Fibroblast of pulmonary artery (primary cell): ENCODE data around the gene VAV1.
"Not testable (repeated sequence)": the region's sequence is repeated elsewhere in the genome, so short reads cannot be mapped to it uniquely, and the experiment has no call there.

Experiments used
- DNase-seq: peaks from one replicate; pipeline ENCODE4 v3.0.0-alpha.2; 2010; ENCODE audit warnings: low read depth
- H3K4me3 ChIP-seq: replicated peaks from 2 replicates; pipeline ENCODE4 v1.5.1; 2011; ENCODE audit warnings: low read depth, mild to moderate bottlenecking, control low read depth, low read length, moderate library complexity
- TF ChIP-seq, protein P1 (sequence below): IDR thresholded peaks from 2 replicates; pipeline ENCODE4 v1.5.1; 2011; ENCODE audit warnings: mild to moderate bottlenecking, control low read depth, low read length, inconsistent platforms; ENCODE audit errors: missing control alignments

VAV1 gene

DNA sequence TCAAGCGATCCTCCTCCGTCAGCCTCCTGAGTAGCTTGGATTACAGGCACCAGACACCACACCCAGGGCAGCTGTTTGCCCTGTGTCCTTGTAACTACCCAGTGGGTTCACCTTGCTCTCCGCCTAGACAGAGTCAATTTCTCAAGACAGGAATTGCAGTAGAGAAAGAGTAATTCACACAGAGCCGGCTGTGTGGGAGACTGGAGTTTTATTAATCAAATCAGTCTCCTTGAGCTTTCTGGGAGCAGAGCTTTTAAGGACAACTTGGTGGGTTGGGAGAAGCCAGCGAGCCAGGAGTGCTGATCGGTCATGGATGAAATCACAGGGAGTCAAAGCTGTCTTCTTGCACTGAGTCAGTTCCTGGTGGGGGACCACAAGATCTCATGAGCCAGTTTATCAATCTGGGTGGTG is 94.2 kb downstream of the VAV1 start:
- TF ChIP-seq, protein P1, sequence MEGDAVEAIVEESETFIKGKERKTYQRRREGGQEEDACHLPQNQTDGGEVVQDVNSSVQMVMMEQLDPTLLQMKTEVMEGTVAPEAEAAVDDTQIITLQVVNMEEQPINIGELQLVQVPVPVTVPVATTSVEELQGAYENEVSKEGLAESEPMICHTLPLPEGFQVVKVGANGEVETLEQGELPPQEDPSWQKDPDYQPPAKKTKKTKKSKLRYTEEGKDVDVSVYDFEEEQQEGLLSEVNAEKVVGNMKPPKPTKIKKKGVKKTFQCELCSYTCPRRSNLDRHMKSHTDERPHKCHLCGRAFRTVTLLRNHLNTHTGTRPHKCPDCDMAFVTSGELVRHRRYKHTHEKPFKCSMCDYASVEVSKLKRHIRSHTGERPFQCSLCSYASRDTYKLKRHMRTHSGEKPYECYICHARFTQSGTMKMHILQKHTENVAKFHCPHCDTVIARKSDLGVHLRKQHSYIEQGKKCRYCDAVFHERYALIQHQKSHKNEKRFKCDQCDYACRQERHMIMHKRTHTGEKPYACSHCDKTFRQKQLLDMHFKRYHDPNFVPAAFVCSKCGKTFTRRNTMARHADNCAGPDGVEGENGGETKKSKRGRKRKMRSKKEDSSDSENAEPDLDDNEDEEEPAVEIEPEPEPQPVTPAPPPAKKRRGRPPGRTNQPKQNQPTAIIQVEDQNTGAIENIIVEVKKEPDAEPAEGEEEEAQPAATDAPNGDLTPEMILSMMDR, result no peak
- H3K4me3 ChIP-seq, result no peak overlapping the region
- DNase-seq, result no peak

DNA sequence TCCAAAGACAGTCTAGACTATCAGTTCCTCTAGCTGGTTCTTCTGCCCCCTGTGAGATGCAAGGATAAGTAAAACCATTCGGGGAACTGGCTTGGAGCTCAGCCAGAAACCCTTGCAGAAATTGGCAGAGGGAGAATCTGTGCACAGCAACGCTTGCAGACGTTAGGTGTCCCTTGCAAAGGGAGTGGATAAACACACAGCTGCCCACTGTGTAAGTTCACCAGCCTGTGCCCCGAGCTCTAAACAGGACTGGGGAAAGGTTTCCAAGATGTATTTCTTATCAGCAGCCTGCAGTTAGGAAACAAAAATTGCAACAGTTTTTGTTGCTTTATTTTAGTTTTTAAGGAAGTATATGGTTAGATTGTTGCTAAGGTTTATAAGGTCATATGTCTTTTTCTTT is 95.8 kb downstream of the VAV1 start:
- TF ChIP-seq, protein P1, result no peak
- peak; percentile 3 for DNase-seq
- H3K4me3 ChIP-seq, result no peak overlapping the region

DNA sequence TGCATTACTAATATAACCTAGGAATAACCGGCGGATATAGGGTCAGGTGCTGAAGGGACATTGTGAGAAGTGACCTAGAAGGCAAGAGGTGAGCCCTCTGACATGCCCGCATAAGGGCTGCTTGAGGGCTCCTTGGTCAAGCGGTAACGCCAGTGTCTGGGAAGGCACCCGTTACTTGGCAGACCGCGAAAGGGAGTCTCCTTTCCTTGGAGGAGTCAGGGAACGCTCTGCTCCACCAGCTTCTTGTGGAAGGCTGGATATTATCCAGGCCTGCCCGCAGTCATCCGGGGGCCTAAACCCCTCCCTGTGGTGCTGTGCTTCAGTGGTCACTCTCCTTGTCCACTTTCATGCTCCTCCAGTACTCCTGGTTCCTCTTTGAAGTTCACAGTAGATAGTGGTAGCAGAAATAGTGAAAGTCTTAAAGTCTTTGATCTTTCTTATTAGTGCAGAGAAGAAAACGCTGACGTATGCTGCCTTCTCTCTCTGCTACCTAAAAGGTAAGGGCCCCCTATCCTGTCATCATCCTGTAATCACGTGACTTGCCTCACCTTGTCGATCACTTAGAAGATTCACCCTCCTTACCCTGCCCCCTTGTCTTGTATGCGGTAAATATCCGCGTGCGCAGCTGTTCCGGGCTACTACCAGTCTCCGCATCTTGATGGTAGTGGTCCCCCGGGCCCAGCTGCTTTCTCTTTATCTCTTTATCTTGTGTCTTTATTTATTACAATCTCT is 96.8 kb downstream of the VAV1 start:
- DNase-seq, H3K4me3 ChIP-seq: not testable (repeated sequence)

DNA sequence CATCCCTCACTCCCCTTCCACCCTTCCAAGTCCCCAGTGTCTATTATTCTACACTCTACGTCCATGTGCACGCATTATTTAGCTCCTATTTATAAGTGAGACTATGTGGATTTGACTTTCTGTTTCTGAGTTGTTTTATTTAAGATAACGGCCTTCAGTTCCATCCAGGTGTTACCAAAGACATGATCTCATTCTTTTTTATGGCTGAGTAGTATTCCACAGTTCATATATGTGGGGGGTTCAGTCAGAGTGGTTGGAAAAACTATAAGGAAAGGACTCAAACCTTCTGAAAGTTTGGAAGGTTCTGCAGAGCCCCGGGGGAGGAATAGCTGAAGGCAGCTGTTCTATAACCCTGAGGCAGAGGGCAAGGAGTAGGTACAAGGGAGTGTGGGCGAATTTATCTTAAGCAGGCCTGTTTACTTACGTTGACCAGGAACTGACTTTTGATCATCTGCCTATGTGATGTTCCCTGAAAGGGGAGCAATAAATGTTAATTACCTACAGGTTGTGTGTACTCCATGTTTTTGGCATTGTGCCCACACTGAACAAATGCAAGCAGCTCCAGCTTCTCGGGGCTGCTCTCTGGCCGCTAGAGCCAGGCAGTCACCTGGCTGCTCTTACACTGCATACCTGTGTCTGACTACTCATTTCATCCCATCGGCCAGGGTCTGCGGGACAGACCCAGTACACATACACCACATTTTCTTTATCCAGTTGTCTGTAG is 101.4 kb downstream of the VAV1 start:
- TF ChIP-seq, protein P1, result no peak
- no peak overlapping the region for H3K4me3 ChIP-seq
- DNase-seq, result no peak

DNA sequence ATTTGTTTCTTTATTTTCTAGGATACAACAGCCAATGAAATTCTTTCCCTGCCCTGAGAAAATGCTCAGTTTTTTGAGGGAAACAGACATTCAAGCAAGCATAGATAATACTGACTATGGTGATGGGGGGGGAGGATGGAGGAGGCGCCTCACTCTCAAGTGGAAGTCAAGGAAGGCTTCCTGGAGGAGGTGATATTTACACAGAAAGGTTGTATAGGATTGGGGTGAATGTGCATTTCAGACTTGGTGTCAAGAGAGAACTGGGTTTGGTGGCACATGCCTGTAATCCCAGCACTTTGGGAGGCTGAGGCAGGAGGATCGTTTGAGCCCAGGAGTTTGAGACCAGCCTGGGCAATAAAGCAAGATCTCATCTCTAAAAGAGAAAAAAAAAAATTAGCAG is 102.7 kb downstream of the VAV1 start:
- H3K4me3 ChIP-seq, result no peak overlapping the region
- TF ChIP-seq, protein P1, result no peak
- DNase-seq, result no peak

DNA sequence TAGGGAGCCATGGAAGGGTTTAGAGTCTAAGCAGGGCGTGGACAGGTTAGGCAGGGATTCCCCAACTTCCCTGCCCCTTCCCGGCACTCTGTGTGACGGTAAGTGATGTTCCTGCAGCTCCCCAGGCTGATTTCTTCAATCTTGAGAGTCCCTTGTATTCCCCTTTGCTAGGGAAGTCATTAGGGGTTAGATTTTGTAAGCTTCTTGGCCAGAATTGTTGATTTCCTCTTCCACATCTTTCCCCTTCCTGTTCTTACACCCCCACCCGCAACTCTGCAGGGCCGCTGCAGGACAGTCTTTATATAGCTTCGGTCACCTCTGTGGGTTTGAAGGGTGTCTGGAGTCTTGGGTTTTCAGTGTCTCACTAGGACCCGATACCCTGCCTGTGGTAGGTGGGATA is 104.2 kb downstream of the VAV1 start:
- no peak overlapping the region for H3K4me3 ChIP-seq
- TF ChIP-seq, protein P1, result no peak
- no peak for DNase-seq

DNA sequence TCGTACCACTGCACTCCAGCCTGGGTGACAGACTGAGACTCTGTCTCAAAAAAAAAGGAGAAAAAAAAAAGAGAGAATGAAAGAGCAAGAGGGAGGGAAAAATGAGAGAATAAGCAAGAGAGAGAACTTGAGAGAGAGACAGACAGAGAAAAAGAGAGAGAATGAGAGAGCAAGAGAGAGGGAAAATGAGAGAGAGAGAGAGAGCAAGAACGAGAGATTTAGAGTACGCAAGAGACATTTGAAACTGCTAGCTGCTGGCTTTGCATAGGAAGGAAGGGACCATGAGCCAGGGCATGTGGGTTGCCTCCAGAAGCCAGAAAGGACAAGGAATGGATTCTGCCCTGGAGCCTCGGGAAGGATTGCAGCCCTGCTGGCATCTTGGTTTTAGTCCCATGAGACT is 105.3 kb downstream of the VAV1 start:
- TF ChIP-seq, protein P1, result no peak
- H3K4me3 ChIP-seq, result no peak overlapping the region
- DNase-seq, result no peak
